ENCODE results near the gene PRMT6.
"Not testable (repeated sequence)": the region's sequence is repeated elsewhere in the genome, so short reads cannot be mapped to it uniquely, and the experiment has no call there.

The PRMT6 gene

GRCh38 chr1:107019166-107019565, 37.3 kb upstream of the PRMT6 start:
- TF ChIP-seq CTCF (IDR thresholded peaks at IDR 0.05; ENCODE audit: insufficient read depth, low read length, poor library complexity, severe bottlenecking), result no peak

GRCh38 chr1:107038874-107039273, 17.6 kb upstream of the PRMT6 start:
- not testable (repeated sequence) for H3K4me3 ChIP-seq (replicated peaks; ENCODE audit: low read depth, low read length); H3K27me3 ChIP-seq (replicated peaks; ENCODE audit: control insufficient read depth, insufficient read depth, low read length); DNase-seq (ENCODE audit: extremely low read depth, insufficient read length); H3K36me3 ChIP-seq (ENCODE audit: control insufficient read depth, insufficient read depth, low read length)

More at GRCh38 chr1:107019166-107019565, 37.3 kb upstream of the PRMT6 start:
- Histone ChIP-seq H3K36me3 (ENCODE audit: control insufficient read depth, insufficient read depth, low read length) (no peaks in the 10 kb centered on the region), H3K27me3 (replicated peaks; ENCODE audit: control insufficient read depth, insufficient read depth, low read length) (no peaks in the 10 kb centered on the region), H3K4me3 (replicated peaks; ENCODE audit: low read depth, low read length) (no peak overlapping the region)
- no peak for DNase-seq (ENCODE audit: extremely low read depth, insufficient read length)

- DNase-seq (ENCODE audit: extremely low read depth, insufficient read length); H3K4me3 ChIP-seq (replicated peaks; ENCODE audit: low read depth, low read length); H3K36me3 ChIP-seq (ENCODE audit: control insufficient read depth, insufficient read depth, low read length); H3K27me3 ChIP-seq (replicated peaks; ENCODE audit: control insufficient read depth, insufficient read depth, low read length): not testable (repeated sequence)
Observed at GRCh38 chr1:107044310-107045220, 11.9 kb upstream of the PRMT6 start.

GRCh38 chr1:107047602-107048001, 8.9 kb upstream of the PRMT6 start:
- DNase-seq (ENCODE audit: extremely low read depth, insufficient read length), result no peak
- peak; percentile 9 for TF ChIP-seq CTCF (IDR thresholded peaks at IDR 0.05; ENCODE audit: insufficient read depth, low read length, poor library complexity, severe bottlenecking)
- Histone ChIP-seq H3K4me3 (replicated peaks; ENCODE audit: low read depth, low read length) (no peak overlapping the region), H3K36me3 (ENCODE audit: control insufficient read depth, insufficient read depth, low read length) (no peaks in the 10 kb centered on the region), H3K27me3 (replicated peaks; ENCODE audit: control insufficient read depth, insufficient read depth, low read length) (no peaks in the 10 kb centered on the region)

GRCh38 chr1:107048241-107048640, 8.2 kb upstream of the PRMT6 start:
- DNase-seq (ENCODE audit: extremely low read depth, insufficient read length), result no peak

GRCh38 chr1:107051266-107051665, 5.2 kb upstream of the PRMT6 start:
- no peak overlapping the region for H3K4me3 ChIP-seq (replicated peaks; ENCODE audit: low read depth, low read length)
- no peaks in the 10 kb centered on the region for H3K36me3 ChIP-seq (ENCODE audit: control insufficient read depth, insufficient read depth, low read length)
- no peaks in the 10 kb centered on the region for H3K27me3 ChIP-seq (replicated peaks; ENCODE audit: control insufficient read depth, insufficient read depth, low read length)
- no peak for TF ChIP-seq CTCF (IDR thresholded peaks at IDR 0.05; ENCODE audit: insufficient read depth, low read length, poor library complexity, severe bottlenecking)
- DNase-seq (ENCODE audit: extremely low read depth, insufficient read length), result no peak

More at GRCh38 chr1:107048241-107048640, 8.2 kb upstream of the PRMT6 start:
- TF ChIP-seq CTCF (IDR thresholded peaks at IDR 0.05; ENCODE audit: insufficient read depth, low read length, poor library complexity, severe bottlenecking), result no peak
- no peak overlapping the region for H3K4me3 ChIP-seq (replicated peaks; ENCODE audit: low read depth, low read length)
- no peaks in the 10 kb centered on the region for H3K36me3 ChIP-seq (ENCODE audit: control insufficient read depth, insufficient read depth, low read length)
- no peaks in the 10 kb centered on the region for H3K27me3 ChIP-seq (replicated peaks; ENCODE audit: control insufficient read depth, insufficient read depth, low read length)

- not testable (repeated sequence) for DNase-seq (ENCODE audit: extremely low read depth, insufficient read length); H3K27me3 ChIP-seq (replicated peaks; ENCODE audit: control insufficient read depth, insufficient read depth, low read length); H3K36me3 ChIP-seq (ENCODE audit: control insufficient read depth, insufficient read depth, low read length)
- peak overlapping the region; percentile 90 for H3K4me3 ChIP-seq (replicated peaks; ENCODE audit: low read depth, low read length)
Observed at GRCh38 chr1:107055919-107056425, 502 bp upstream of the PRMT6 start.

Data from GM06990 (cell line).